SH-SY5Y (cell line): ENCODE results near the gene COQ10B.

Experiments
- GATA2 ChIP-seq: IDR thresholded peaks from 2 replicates; pipeline ENCODE4 v1.6.1; 2011; ENCODE audit warnings: mild to moderate bottlenecking, low read depth, low read length
- GATA3 ChIP-seq: IDR thresholded peaks from 2 replicates; pipeline ENCODE4 v1.6.1; 2011; ENCODE audit warnings: low read depth, mild to moderate bottlenecking, low read length, moderate library complexity

DNA sequence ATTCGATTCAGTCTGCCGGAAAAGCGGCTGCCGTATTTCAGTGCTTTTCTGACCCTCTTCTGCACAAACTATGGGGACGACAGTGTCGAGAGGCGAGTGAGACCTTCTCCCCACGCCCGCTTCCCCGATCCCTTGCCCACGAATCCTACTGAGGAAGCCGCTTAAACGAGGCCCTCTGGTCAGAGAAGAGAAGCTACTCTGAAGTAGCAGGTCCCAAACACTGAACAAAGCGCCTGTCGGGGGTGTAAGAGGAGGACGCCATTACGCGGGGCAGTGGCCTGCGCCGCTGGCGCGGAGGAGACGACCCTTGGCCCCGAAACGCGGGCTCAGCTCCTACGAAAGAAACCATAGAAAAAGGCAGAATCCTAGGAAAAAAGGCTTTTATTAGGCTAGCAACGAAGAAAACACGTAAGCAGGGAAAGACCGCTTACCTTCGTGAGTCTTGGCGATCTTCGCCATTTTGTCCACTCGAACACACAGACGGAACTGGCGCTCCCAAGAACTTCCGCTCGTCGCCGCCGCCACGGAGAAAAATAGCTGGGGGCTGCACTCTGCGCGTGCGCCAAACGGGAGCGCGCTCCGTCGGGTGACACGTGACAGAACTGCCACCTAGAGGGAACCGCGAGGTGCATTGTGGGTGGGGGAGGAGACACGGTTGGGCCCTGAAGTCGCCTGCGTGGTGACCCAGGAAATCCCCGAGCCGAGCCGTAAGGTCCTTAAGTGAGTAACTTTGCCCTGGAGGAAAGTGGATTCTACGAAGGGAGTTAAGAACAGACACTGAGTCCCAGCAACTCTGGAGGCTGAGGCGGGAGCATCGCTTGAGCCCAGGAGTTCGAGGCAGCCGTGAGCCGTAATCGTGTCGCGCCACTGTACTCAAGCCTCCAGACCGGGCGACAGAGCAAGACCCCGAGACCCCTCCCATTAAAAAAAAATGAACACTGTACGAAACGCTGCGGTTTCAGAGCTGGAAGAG lies 18.5 kb upstream of the COQ10B start, which contains the start of gene SF3B1:
- TF ChIP-seq GATA3 (no peak), GATA2 (no peak)
